ENCODE results near the gene VPS45.
"Not testable (repeated sequence)": the region's sequence is repeated elsewhere in the genome, so short reads cannot be mapped to it uniquely, and the experiment has no call there.

The VPS45 gene

DNA sequence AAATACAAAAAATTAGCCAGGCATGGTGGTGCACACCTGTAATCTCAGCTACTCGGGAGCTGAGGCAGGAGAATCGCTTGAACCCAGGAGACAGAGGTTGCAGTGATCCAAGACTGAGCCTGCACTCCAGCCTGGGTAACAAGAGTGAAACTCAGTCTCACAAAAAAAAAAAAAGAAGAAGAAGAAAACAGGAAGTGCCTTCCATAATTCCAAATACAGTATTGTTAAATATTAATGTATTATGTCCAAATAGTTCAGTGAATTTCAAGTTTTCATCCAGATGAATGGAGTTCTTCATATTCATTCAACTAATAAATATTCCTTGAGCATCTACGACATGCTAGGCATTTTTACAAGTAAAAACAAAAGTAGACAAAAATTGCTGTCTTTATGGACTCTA lies 115.5 kb downstream of the VPS45 start:
- TF ChIP-seq, protein P1, sequence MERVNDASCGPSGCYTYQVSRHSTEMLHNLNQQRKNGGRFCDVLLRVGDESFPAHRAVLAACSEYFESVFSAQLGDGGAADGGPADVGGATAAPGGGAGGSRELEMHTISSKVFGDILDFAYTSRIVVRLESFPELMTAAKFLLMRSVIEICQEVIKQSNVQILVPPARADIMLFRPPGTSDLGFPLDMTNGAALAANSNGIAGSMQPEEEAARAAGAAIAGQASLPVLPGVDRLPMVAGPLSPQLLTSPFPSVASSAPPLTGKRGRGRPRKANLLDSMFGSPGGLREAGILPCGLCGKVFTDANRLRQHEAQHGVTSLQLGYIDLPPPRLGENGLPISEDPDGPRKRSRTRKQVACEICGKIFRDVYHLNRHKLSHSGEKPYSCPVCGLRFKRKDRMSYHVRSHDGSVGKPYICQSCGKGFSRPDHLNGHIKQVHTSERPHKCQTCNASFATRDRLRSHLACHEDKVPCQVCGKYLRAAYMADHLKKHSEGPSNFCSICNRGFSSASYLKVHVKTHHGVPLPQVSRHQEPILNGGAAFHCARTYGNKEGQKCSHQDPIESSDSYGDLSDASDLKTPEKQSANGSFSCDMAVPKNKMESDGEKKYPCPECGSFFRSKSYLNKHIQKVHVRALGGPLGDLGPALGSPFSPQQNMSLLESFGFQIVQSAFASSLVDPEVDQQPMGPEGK (CRISPR knock-in tag; IDR thresholded peaks at IDR 0.05; ENCODE audit: borderline replicate concordance), result no peak
- TF ChIP-seq ZFP30 (CRISPR knock-in tag; IDR thresholded peaks at IDR 0.05), result no peak
- no peak for TF ChIP-seq ZNF8 (CRISPR knock-in tag; IDR thresholded peaks at IDR 0.05)
- no peak for TF ChIP-seq ISL1 (CRISPR knock-in tag; IDR thresholded peaks at IDR 0.05)
- TF ChIP-seq CSDC2 (CRISPR knock-in tag; IDR thresholded peaks at IDR 0.05), result no peak
- no peak for TF ChIP-seq SNAI2 (CRISPR knock-in tag; IDR thresholded peaks at IDR 0.05)
- TF ChIP-seq TCF4 (CRISPR knock-in tag; IDR thresholded peaks at IDR 0.05; ENCODE audit: borderline replicate concordance), result no peak
- TF ChIP-seq TOX (CRISPR knock-in tag; IDR thresholded peaks at IDR 0.05; ENCODE audit: borderline replicate concordance), result no peak
- TF ChIP-seq ZNF70 (CRISPR knock-in tag; IDR thresholded peaks at IDR 0.05), result no peak

DNA sequence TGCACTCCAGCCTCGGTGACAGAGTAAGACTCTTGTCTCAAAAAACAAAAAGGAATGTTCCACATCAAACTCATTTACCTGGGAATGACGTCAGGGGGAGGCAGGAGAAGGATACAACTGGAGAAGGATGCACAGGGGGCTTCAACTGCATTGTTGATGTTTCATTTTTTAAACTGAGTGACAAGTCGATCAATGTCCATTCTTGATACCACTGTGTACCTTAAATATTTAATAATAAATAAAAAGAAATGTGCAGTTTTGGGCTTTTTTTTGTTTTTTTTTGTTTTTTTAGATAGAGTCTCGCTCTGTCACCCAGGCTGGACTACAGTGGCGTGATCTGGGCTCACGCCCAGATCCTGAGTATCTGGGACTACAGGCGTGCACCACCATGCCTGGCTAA lies 117.9 kb downstream of the VPS45 start:
- no peak for ATAC-seq
- TF ChIP-seq, protein P2, sequence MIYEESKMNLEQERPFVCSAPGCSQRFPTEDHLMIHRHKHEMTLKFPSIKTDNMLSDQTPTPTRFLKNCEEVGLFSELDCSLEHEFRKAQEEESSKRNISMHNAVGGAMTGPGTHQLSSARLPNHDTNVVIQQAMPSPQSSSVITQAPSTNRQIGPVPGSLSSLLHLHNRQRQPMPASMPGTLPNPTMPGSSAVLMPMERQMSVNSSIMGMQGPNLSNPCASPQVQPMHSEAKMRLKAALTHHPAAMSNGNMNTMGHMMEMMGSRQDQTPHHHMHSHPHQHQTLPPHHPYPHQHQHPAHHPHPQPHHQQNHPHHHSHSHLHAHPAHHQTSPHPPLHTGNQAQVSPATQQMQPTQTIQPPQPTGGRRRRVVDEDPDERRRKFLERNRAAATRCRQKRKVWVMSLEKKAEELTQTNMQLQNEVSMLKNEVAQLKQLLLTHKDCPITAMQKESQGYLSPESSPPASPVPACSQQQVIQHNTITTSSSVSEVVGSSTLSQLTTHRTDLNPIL (CRISPR knock-in tag; IDR thresholded peaks at IDR 0.05; ENCODE audit: low read depth), result no peak
- TF ChIP-seq, protein P3, sequence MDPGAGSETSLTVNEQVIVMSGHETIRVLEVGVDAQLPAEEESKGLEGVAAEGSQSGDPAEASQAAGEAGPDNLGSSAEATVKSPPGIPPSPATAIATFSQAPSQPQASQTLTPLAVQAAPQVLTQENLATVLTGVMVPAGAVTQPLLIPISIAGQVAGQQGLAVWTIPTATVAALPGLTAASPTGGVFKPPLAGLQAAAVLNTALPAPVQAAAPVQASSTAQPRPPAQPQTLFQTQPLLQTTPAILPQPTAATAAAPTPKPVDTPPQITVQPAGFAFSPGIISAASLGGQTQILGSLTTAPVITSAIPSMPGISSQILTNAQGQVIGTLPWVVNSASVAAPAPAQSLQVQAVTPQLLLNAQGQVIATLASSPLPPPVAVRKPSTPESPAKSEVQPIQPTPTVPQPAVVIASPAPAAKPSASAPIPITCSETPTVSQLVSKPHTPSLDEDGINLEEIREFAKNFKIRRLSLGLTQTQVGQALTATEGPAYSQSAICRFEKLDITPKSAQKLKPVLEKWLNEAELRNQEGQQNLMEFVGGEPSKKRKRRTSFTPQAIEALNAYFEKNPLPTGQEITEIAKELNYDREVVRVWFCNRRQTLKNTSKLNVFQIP (CRISPR knock-in tag; IDR thresholded peaks at IDR 0.05; ENCODE audit: borderline replicate concordance, low read depth), result no peak
- TF ChIP-seq PPARA (CRISPR knock-in tag; IDR thresholded peaks at IDR 0.05; ENCODE audit: borderline replicate concordance) (no peak), GLIS3 (CRISPR knock-in tag; IDR thresholded peaks at IDR 0.05) (no peak), ZNF8 (CRISPR knock-in tag; IDR thresholded peaks at IDR 0.05) (no peak), ZC3H10 (CRISPR knock-in tag; IDR thresholded peaks at IDR 0.05) (no peak), ZNF565 (CRISPR knock-in tag; conservative IDR thresholded peaks at IDR 0.05; ENCODE audit: low read depth) (no peak), SNAI2 (CRISPR knock-in tag; IDR thresholded peaks at IDR 0.05) (no peak), RARB (CRISPR knock-in tag; IDR thresholded peaks at IDR 0.05) (no peak), ISL1 (CRISPR knock-in tag; IDR thresholded peaks at IDR 0.05) (no peak), ZNF70 (CRISPR knock-in tag; IDR thresholded peaks at IDR 0.05) (no peak), TCF4 (CRISPR knock-in tag; IDR thresholded peaks at IDR 0.05; ENCODE audit: borderline replicate concordance) (no peak), ESRRG (CRISPR knock-in tag; IDR thresholded peaks at IDR 0.05) (no peak), OSR1 (CRISPR knock-in tag; IDR thresholded peaks at IDR 0.05) (no peak), ZFP30 (CRISPR knock-in tag; IDR thresholded peaks at IDR 0.05) (no peak)

More for the DNA sequence above, 115.5 kb downstream of the VPS45 start:
- ATAC-seq, result no peak

DNA sequence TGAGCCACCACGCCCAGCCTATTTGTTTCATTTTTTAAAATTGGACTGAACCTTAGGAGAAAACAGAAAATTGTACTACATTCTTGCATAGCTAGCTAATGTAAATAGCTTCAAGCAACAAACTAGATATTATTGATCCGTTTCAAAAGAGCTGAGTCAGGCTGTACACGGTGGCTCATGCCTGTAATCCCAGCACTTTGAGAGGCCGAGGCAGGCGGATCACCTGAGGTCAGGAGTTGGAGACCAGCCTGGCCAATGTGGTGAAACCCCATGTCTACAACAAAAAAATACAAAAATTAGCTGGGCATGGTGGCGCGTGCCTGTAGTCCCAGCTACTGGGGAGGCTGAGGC lies 118.8 kb downstream of the VPS45 start:
- not testable (repeated sequence) for ATAC-seq

DNA sequence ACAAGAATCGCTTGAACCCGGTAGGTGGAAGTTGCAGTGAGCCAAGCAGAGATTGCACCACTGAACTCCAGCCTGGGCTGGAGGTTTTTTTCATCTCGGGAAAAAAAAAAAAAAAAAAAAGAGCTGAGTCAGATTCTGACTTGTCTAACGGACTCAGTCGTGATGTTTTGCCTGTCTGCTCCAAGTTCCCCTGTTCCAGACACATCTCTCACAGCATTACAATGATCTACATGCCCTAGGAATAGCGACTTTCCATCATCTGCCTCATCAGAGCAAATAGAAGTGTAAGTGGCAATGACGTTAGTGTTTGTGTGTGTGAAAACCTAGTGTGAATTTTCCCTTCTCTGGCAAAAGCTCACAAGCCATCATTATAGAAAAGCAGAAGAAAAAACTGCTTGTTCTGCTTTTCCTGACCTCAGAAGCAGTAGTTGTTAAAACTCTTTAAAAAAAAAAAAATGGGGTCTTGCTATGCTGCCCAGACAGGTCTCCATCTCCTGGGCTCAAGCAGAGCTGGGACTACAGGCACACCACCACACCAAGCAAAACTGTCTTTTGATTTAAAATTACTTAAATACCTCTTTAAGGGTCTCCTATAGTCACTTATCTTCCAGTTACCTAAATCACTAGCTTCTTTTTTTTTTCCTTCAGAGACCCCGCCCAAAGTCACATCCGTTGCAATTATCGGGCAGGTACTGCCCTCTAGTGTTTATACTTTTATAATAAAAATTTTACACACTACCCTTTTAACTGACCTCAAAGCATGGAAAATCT lies 119.4 kb downstream of the VPS45 start:
- ATAC-seq, result peak; percentile 80
- TF ChIP-seq ZNF8 (CRISPR knock-in tag; IDR thresholded peaks at IDR 0.05) (no peak), ZFP30 (CRISPR knock-in tag; IDR thresholded peaks at IDR 0.05) (no peak), ZFP3 (CRISPR knock-in tag; IDR thresholded peaks at IDR 0.05) (no peak), TOX (CRISPR knock-in tag; IDR thresholded peaks at IDR 0.05; ENCODE audit: borderline replicate concordance) (no peak), TCF4 (CRISPR knock-in tag; IDR thresholded peaks at IDR 0.05; ENCODE audit: borderline replicate concordance) (no peak), ESRRG (CRISPR knock-in tag; IDR thresholded peaks at IDR 0.05) (no peak), ARNTL (CRISPR knock-in tag; IDR thresholded peaks at IDR 0.05; ENCODE audit: borderline replicate concordance, low read depth) (no peak), SNAI2 (CRISPR knock-in tag; IDR thresholded peaks at IDR 0.05) (no peak), ZC3H10 (CRISPR knock-in tag; IDR thresholded peaks at IDR 0.05) (no peak), OSR1 (CRISPR knock-in tag; IDR thresholded peaks at IDR 0.05) (no peak), CSDC2 (CRISPR knock-in tag; IDR thresholded peaks at IDR 0.05) (no peak), ZNF70 (CRISPR knock-in tag; IDR thresholded peaks at IDR 0.05) (no peak), GLIS3 (CRISPR knock-in tag; IDR thresholded peaks at IDR 0.05) (no peak), RARB (CRISPR knock-in tag; IDR thresholded peaks at IDR 0.05) (no peak)
- TF ChIP-seq, protein P3 (CRISPR knock-in tag; IDR thresholded peaks at IDR 0.05; ENCODE audit: borderline replicate concordance, low read depth), result no peak
- TF ChIP-seq, protein P2 (CRISPR knock-in tag; IDR thresholded peaks at IDR 0.05; ENCODE audit: low read depth), result no peak
- TF ChIP-seq, protein P1 (CRISPR knock-in tag; IDR thresholded peaks at IDR 0.05; ENCODE audit: borderline replicate concordance), result no peak
- TF ChIP-seq, protein P4, sequence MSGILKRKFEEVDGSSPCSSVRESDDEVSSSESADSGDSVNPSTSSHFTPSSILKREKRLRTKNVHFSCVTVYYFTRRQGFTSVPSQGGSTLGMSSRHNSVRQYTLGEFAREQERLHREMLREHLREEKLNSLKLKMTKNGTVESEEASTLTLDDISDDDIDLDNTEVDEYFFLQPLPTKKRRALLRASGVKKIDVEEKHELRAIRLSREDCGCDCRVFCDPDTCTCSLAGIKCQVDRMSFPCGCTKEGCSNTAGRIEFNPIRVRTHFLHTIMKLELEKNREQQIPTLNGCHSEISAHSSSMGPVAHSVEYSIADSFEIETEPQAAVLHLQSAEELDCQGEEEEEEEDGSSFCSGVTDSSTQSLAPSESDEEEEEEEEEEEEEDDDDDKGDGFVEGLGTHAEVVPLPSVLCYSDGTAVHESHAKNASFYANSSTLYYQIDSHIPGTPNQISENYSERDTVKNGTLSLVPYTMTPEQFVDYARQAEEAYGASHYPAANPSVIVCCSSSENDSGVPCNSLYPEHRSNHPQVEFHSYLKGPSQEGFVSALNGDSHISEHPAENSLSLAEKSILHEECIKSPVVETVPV (CRISPR knock-in tag; IDR thresholded peaks at IDR 0.05), result no peak

Data from SK-N-SH treated with all-trans-retinoic acid at 6 μM for 48 hours (cell line).